Measurements from ENCODE around the gene SHB.

The SHB gene

DNA sequence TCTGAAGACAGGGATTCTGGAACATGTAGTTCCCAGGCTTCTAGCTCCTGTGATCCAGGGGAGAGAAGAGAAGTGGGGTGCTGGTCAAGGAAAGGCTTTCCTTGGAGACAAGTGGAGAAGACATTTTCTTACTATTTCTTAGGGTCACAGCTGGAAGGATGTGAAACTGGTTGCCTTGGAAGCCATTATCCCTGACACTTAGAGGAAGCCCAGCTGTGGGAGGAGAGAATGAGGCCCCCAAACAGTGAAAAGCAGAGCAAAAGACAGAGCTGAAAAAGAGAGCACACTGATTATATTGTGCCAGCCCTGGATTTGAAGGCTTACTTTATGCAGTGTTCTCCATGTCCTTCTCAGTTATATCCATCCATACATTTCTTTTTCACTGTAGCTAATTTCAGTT, 17.5 kb upstream of the SHB start:
- DNase-seq (ENCODE audit: low read depth): no peak

DNA sequence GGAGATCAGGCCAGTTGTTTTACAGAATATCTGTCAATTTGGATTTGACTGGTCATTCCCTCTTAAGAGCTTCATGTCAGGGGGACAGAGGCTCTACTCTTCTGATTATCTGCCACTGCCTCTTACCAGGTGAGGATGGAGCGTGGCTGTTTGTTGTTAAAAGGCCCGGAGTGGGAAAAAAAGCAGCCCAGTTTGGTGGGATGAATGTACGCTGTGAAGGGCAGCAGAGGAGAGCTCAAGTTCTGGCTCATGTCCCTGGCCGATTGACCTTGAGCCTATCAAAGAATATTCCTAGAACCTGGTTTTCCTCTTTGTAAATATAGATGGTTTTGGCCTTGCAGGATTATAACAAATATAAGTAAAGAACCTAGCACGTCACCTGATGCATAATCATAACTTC, 16.3 kb upstream of the SHB start:
- no peak for DNase-seq (ENCODE audit: low read depth)

DNA sequence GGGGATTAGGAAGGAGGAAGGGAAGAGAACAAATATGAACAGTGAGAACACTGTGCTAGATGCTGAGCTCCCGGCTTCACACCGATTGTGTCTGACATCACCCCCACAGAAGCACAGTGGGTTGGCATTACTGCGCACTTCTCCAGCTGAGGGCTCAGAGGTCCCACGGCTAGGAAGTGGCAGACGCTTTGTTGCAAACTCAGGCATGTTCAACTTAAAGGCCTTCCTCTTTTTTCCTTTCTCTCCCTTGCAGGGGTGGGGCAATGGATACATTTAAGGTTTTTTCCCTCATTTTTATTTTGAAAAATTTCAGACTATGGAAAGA, 15.5 kb upstream of the SHB start:
- no peak for DNase-seq (ENCODE audit: low read depth)

DNA sequence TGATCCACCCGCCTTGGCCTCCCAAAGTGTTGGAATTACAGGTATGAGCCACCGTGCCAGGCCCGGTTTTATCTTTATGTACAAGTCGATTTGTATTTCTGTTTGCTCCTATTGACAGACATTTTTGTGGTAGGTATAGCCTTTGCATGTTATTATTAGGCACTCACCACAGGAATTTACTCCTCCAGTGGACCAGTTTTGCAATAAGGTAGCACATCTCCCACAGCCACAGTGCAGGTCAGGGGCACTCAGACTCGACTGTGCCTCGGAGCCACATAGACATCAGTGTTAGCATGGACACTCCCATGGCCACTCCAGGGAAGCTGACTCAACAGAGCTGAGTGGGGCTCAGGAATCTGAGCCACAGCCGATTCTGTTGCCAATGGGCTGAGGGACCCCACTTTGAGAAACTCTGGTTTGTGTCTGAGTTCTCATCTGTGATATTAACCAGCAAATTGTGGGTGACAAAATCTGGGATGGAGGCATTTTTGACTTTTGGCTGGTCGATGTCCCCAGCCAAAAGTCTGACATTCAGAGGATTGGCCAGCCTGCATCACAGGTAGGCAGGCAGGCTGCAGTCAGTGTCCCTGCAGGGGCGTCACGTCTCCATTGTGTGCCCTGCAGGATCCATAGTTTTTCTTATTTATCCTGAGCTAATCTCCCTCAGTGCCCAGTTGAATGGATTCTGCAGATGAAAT, 15.0 kb upstream of the SHB start:
- DNase-seq (ENCODE audit: low read depth): no peak

DNA sequence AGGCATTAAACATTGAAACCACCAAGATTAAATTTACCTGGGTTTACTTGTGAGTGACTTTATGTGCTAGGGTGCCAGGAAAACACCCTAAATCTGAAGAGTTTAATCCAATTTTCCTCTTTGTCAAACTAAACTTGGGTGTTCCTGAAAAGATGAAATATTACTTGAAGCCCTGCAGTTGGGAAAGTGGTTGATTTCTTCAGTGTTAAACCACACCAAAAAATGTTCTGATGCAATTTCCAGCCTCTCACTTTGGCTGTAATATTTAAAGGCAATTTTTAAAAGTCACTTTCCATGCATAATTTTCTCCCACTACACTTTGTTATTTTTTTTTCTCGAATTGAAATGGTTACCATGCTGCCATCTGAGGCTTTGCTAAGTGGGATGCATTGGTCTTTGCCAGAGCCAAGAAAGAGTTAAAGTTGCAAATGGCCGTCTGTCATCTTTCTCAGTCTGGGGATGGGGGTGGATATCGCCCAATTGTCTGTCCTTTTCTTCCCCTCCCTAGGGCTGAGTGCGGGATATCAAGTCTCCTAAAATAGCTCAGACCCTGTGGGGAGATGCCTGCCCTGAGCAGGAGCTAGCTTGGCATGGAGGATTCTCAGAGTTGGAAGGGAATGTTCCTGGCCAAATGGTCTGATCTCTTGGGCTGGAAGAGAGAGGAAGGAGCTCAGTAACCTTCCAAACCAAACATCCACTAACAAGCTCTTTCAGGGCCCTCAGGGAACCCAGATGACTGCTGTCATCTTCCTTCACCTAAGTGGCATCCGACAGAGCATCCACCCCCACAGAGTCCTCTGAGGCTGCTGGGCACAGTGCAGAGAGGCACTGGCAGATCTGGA, 13.6 kb upstream of the SHB start:
- DNase-seq (ENCODE audit: low read depth): no peak

DNA sequence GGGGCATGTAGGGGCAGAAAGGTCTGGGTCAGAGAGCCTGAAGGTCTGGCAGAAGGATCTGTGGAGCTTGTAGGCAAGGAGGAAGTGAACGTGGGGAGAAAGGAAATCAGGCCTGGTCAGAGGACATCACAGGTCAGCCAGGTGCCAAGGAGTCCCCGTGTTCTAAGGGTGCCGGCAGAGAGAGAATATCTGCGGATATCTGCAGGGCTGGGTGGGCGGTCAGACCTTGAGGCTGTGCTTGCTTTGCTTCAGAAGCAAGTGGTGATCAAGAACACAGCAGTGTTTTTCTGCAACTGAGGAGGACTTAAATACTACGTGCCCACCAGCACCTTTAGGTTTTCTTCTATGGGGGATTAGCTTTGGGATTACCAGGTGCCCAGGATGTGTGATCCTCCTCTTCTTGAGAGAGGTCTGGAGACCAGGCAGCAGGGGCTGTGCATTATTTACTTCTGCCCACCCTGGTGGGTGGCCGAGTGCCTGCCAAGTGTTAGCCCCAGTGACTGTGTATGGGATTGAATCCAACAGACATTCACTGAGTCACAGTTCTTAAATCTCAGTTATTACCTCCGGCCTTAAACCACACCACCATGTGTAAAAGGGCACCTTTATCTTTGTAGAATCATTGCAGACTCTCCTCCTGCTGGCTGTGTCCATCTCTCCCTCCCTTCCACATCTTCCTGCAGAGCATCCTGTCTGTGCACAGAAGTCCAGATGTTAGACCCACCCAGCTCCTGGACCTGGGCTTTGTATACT, 12.5 kb upstream of the SHB start:
- no peak for DNase-seq (ENCODE audit: low read depth)

DNA sequence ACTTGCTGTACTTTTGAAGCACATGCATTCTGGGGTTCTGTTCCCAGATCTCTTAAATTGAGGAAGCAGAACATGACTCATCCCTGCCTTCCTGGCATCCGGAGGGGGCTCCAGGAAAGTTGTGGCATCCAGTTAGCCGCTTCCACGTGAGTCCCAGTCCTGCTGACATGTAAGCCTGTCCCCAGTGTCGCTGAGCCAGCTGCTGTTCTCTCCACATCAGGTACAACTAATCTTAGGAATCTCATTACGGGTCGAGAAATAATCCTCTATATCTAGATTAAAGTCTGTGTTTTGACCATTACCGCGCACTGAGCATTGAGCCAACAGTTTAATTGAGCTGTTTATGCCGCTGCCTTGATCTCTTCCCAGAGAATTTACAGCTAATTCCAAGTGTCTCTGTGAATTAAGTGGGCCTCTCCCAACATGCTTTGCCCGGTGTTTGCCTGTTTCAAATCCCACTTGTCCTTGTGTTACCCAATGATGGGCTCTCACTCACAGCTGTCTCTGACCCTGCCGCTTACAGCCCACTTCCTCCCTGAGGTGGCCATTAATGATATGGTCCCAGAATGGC, 10.5 kb upstream of the SHB start:
- DNase-seq (ENCODE audit: low read depth): no peak

DNA sequence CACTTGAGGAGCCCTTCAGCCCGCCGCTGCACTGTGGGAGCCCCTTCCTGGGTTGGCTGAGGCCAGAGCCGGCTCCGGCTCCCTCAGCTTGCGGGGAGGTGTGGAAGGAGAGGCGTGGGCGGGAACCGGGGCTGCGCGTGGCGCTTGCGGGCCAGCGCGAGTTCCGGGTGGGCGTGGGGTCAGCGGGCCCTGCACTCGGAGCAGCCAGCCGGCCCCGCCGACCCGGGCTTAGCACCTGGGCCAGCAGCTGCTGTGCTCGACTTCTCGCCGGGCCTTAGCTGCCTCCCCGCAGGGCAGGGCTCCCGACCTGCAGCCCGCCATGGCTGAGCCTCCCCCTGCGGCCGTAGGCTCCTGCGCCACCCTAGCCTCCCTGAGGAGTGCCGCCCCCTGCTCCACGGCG, 6.2 kb upstream of the SHB start:
- no peak for DNase-seq (ENCODE audit: low read depth)

DNA sequence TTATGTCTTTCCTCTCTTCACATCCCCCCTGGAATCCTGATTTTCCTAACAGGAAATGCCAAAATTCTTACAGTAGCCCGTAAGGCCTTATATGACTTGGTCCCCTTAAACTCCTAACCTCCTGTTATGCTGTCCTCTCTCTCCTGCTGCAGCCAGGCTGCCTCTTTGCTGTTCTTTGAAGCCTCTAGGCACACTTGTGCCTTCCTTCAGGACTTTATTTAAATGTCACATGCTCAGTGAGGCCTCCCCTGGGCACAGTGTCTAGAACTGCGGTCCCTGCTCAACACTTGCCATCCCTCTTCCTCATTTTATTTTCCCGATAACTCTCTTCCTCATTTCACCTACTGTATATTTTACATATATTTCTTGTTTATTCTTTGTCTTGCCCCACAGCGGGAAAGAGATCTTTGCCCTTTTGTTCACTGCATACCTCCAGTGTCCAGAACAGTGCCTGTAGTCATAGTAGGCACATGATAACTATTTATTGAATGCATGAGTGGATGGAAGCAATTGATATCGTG, 5.5 kb upstream of the SHB start:
- no peak for DNase-seq (ENCODE audit: low read depth)

DNA sequence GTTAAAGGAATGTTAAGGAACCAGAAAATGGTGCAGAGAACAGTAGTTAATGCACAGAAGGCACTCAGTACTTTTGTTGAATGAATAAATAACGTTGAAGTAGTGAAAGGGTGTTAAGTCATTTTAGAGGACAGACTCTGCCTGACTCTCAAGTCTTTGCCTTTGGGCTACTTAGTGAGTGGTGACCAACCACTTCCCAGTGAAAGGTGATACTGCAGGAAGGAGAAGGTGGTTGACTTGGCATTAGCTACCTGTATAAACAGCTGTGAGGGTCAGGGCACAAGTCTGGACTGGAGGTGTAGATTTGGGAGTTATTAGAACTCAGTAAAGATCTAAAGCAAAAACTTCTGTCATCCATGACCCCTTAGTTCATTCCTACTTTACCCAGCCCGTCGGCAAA, 4.9 kb upstream of the SHB start:
- no peak for DNase-seq (ENCODE audit: low read depth)

DNA sequence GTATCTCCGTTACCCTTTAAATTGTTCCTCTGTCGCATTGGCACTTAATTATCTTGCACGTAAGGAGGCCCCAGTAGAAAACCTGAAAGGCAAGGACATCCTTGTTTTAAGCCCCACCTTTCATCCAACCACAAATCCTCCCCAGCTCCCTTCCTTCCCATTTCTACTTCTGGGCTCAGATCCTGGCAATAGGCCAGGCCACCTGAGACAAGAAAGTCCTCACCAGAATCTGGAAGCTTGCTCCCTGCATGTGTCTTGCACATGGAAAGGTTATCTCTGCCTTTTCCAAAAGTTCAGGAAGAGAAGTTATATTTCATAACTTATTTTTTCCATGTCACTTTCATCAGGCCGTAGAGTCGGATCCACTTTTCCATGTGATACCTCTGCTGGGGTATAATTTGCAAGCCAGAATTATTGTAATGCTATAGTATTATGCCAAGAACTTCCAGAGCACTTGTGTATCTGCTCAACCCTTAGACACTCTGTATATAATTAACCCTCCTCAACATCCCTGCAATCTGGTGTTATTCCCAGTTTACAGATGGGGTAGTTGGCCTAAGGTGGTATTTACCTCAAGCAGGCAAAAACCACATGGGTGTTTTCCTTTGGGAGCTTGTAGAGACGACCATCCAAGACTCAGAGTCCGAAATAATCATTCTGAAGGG, 2.6 kb upstream of the SHB start:
- no peak for DNase-seq (ENCODE audit: low read depth)

DNA sequence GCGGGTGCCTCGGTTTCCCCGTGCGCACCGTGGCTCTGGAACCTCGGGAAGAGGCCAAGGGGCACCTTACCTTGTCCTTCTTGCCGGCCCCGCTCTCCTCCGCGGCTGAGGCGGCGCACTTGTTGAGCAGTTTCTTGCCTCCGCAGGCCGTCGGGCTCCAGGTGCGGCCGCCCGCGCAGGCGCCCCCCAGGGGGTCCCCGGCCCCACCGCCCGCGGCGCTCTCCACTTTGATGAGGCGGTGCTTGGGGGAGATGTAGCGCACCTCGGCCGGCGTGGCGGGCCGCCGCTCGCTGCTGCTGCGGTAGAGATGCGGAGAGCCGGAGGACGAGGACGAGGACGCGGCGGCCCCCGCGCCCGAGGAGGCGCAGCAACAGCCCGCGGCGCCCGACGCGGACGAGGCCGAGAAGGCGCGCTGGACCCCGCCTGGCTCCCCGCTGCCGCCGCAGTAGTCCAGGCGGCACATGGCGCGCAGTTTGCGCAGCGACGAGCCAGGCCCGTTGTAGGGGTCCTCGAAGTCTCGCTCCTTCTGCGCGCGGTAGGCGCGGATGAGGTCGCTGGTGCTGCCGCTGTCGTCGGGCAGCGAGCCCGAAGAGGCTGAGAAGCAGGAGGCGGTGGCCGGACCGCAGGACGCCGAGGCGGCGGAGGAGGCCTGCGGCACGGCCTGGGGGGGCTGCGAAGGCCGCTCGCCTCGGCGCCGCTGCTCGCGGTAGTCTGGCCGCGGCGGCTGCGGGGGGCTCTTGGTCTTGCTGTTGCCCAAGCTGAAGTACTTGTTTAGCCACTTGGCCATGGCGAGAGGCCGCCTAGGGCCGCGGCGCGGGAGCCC, 957 bp downstream of the SHB start:
- no peak for DNase-seq (ENCODE audit: low read depth)

DNA sequence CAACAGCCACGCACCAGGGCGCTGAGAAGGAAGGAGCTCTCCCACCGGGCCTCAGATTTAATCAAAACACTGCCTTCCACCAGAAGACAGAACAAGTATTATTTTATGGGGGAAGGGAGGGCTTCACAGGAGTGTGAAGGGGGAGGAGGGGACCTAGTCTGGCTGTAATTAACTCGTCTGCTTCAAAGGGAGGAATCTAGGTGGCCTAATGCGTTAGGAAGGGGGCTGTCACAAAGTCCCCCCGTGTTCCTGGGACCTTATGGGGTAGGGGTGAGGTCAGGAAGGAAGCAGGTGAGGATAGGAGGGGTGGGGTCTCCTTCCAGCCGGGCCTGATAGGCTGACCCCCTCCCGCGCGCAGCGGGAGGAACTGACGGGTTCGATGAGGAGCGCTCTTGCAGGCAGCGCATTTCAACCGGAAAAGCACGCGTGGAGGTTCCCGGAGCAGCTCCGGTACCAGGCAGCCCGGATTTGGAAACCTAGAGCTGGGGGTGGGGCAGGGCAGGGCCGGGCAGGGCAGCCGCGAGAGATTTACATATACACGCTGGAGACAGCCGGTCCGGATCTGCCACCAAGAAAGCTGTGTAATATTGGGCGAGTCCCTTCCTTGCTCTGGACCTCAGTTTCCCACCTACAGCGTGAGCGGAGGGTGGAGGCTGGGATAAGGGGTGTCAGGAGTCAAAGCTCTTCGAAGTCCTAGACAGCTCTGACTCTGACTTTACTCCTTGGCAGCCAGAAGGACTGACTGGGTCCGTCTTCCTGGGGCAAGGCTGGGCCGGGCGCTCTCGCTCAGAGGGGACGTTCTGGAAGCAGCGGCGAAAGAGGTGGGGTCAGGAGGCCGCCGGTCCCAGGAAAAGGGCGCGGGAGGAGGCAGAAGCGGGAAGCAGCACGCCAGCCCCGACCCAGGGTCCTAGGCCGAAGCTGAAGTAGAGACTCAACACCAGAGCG, 1.8 kb downstream of the SHB start:
- DNase-seq (ENCODE audit: low read depth): no peak

DNA sequence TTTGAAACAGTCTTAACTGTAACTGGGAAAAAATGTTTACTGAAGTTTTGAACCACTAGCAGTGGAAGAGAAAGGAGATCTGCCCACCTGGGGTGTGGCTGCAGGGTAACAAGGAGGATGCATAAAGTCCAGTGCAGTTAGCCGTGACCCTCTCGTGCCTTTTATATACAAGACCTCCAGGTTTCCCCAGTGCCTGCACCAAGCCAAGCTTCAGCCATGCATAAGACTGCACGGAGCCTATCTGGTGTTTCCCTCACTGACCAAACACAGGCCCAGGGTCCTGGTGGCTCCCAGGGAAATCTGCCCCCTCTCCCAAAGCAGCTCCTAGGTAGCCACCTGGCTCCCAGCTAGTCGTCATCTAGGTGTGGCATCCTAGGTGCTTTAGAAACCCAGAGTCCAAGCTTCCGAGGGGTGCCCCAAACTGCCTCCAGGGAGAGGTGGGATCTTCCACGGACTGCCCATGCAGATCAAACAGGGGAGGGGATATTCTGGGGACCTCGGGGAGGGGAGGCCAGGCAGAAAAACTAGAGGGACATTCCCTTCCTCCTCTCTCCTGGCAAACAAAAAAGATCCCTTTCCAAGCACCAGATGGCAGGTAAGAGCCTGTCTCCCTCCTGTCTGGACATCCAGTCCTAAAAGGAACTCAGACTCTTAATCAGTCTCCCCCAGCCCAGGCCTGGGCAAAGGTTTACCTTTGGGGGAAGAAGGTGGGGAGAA, 2.7 kb downstream of the SHB start:
- DNase-seq (ENCODE audit: low read depth): no peak

DNA sequence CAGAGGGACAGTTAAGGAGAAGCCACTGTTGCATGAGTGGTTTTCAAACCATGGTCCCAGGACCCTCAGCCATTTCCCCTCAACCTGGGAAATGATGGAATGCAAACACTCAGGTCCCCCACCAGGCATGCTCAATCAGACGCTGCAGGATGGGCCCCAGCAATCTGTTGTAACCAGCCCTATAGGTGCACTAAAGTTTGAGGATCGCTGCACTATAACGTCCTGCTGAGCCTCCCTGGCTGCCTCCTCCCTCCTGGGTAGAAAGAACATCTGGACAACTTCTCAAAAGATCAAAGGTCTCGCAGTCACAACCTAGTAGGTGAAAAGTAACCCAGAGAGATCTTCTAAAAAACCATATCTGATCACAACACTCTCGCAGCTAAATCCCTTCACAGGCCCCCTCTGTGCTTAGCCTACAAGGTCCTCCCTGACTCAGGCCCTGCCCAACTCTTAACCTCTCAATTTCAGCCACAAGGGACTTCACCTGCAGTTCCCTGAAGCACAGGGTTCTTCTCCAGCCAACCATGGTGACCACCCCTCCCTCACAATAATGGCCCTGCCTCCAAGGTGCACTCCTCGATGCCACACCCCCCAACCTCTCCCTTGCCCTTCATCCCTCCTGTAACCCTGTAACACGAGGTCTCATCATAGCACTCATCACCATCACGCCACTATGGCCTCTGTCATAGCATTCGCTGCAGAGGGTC, 3.5 kb downstream of the SHB start:
- no peak for DNase-seq (ENCODE audit: low read depth)

DNA sequence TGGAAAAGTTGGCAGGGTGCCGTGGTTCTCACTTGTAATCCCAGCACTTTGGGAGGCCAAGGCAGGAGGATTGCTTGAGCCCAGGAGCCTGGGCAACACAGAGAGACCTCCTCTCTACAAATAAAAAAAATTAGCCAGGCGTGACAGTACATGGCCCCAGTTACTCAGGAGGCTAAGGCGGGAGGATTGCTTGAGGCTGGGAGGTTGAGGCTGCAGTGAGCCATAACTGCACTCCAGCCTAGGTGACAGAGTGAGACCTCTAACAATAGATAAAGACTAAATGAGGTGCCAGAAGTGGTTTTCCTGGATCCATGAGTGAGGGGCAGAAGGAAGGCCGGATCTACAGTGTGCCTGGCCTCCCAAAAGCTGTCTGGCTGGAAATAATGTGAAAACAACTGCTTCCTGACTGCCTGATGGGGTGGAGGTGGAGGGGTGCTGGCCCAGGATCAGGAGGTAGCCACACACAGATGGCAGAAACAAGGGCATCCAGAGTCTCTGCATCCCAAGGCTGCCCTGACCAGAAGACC, 4.1 kb downstream of the SHB start:
- DNase-seq (ENCODE audit: low read depth): no peak

DNA sequence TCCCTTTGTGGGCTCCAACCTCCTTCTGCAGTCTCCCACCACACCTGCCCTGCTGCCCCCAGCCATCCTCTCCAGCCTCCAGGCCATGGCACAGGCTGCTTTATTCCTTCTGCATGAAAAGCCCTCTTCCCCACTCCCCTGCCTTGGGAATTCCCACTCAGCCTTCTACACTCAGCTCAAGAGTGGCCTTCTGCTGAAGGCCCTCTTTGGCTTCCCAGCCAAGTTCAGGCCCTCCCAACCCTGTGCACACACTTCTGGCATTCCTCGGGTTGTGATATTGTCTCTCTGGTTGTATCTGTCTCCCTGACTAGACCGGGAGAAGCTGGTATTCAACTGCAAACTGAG, 5.7 kb downstream of the SHB start:
- DNase-seq (ENCODE audit: low read depth): no peak

DNA sequence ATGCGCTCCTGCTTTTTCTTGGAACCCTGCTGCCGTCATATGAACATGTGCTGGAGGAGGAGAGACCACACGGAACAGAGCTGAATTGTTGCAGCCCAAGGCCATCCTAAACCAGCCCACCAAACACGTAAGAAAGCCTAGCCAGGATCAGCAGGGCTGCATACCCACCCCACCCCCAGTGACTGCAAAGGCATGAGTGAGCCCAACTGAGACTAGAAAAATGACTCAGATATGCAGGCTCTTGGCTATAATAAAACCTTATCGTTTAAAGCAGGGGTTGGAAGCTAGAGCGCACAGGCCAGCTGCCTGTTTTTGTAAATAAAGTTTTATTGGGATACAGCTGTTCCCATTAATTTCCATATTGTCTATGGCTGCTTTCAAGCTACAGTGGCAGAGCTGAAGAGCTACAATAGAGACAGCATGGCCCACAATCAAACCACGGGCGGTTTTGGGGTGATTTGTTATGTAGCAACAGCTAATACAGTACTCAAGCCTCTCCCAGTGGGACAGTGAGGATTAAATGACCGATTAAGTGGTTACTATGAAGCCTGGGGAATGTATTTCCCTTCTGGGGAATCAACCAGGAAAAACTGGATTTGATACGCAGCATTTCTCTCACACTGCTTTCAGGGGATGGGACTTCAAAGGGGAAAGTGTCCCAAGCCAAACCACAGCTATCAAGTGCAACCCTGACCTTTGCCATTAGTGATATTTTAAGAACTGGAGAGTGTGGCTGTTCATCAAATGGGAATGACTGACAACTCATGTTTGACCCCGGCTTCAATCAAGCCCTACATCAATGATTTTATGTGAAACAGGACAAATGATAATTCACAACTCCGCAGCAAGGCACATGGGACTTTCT, 6.3 kb downstream of the SHB start:
- no peak for DNase-seq (ENCODE audit: low read depth)
